Loucy (cell line): ENCODE data around the gene GSE1.

ENCODE experiments used
- H2AFZ ChIP-seq: fragments of 200-600 bp; sonication (generic); 2 replicates; pipeline ENCODE4 v1.6.0; 2016; ENCODE audit warnings: antibody characterized with exemption, mild to moderate bottlenecking, low read length, moderate library complexity
- H3F3A ChIP-seq: fragments of 200-600 bp; 2 replicates; pipeline ENCODE4 v1.6.0; 2016; ENCODE audit warnings: antibody characterized with exemption, low read depth, mild to moderate bottlenecking
- H3K27me3 ChIP-seq: fragments of 200-600 bp; sonication (generic); 2 replicates; pipeline ENCODE4 v1.6.1; 2014; ENCODE audit warnings: low read length, mild to moderate bottlenecking; ENCODE audit not compliant: insufficient read depth, poor library complexity, severe bottlenecking
- H3K36me3 ChIP-seq: fragments of 200-600 bp; sonication (generic); 2 replicates; pipeline ENCODE4 v1.6.1; 2016; ENCODE audit warnings: low read length; ENCODE audit not compliant: insufficient read depth
- H3K4me1 ChIP-seq: fragments of 200-600 bp; sonication (generic); 2 replicates; pipeline ENCODE4 v1.5.1; 2014; ENCODE audit warnings: low read length, mild to moderate bottlenecking; ENCODE audit not compliant: insufficient read depth, poor library complexity, severe bottlenecking
- H3K4me2 ChIP-seq: fragments of 200-600 bp; sonication (generic); 2 replicates; pipeline ENCODE4 v1.6.0; 2014; ENCODE audit warnings: antibody characterized with exemption, low read length, low read depth, mild to moderate bottlenecking; ENCODE audit not compliant: poor library complexity, severe bottlenecking
- H3K4me3 ChIP-seq: fragments of 200-600 bp; sonication (generic); 2 replicates; pipeline ENCODE4 v1.5.1; 2014; ENCODE audit warnings: low read length, mild to moderate bottlenecking, mixed read lengths; ENCODE audit not compliant: poor library complexity, severe bottlenecking
- H3K79me2 ChIP-seq: fragments of 200-600 bp; sonication (generic); 2 replicates; pipeline ENCODE4 v1.6.1; 2014; ENCODE audit warnings: low read length; ENCODE audit not compliant: insufficient read depth
- H3K9ac ChIP-seq: fragments of 200-600 bp; sonication (generic); 2 replicates; pipeline ENCODE4 v1.6.0; 2014; ENCODE audit warnings: mild to moderate bottlenecking, low read depth, low read length, moderate library complexity; ENCODE audit not compliant: poor library complexity, severe bottlenecking
- H3K9me2 ChIP-seq: fragments of 200-600 bp; sonication (generic); replicated peaks from 2 replicates; pipeline ENCODE4 v1.6.1; 2016; ENCODE audit warnings: low read depth, low read length, mixed read lengths
- H3K9me3 ChIP-seq: fragments of 200-600 bp; sonication (generic); 2 replicates; pipeline ENCODE4 v1.6.1; 2014; ENCODE audit warnings: mild to moderate bottlenecking, antibody characterized with exemption, low read length, low read depth; ENCODE audit not compliant: insufficient read depth
- H4K20me1 ChIP-seq: fragments of 200-600 bp; sonication (generic); 2 replicates; pipeline ENCODE4 v1.6.0; 2014; ENCODE audit warnings: antibody characterized with exemption, low read length, mild to moderate bottlenecking; ENCODE audit not compliant: insufficient read depth, poor library complexity, severe bottlenecking
- CTCF ChIP-seq: fragments of 200-600 bp; sonication (generic); conservative IDR thresholded peaks from 2 replicates; pipeline ENCODE4 v1.5.1; 2014; ENCODE audit warnings: mild to moderate bottlenecking, antibody characterized with exemption, low read length
- EZH2phosphoT487 ChIP-seq: fragments of 200-600 bp; IDR thresholded peaks from 2 replicates; pipeline ENCODE4 v1.6.1; 2018; ENCODE audit warnings: antibody characterized with exemption, mild to moderate bottlenecking, moderate library complexity, borderline replicate concordance

GSE1 gene

GRCh38 chr16:85663891-85664321 is 50.8 kb downstream of the GSE1 start:
- no peak overlapping the region for H3K9ac ChIP-seq

GRCh38 chr16:85664580-85665372 is 51.7 kb downstream of the GSE1 start:
- Histone ChIP-seq H3K79me2 (no peaks in the 10 kb centered on the region), H3K9me3 (no peaks in the 10 kb centered on the region), H3K4me3 (no peak overlapping the region), H3K27me3 (no peaks in the 10 kb centered on the region), H3K4me2 (no peak overlapping the region), H4K20me1 (peaks cover 18% of the 10 kb centered on the region), H3K9ac (no peak overlapping the region), H3K36me3 (peaks cover 98% of the 10 kb centered on the region), H3K9me2 (no peaks in the 10 kb centered on the region), H3K4me1 (no peaks in the 10 kb centered on the region), H3F3A (no peaks in the 10 kb centered on the region), H2AFZ (no peak overlapping the region)
- no peak for TF ChIP-seq CTCF
- TF ChIP-seq EZH2phosphoT487, result no peak

More at GRCh38 chr16:85663891-85664321, 50.8 kb downstream of the GSE1 start:
- Histone ChIP-seq H3K4me3 (no peak overlapping the region), H4K20me1 (peaks cover 25% of the 10 kb centered on the region), H3K27me3 (no peaks in the 10 kb centered on the region), H3K79me2 (no peaks in the 10 kb centered on the region), H2AFZ (no peak overlapping the region), H3K36me3 (peaks cover 98% of the 10 kb centered on the region), H3K4me1 (no peaks in the 10 kb centered on the region), H3F3A (no peaks in the 10 kb centered on the region), H3K9me2 (no peaks in the 10 kb centered on the region), H3K4me2 (no peak overlapping the region), H3K9me3 (no peaks in the 10 kb centered on the region)
- TF ChIP-seq CTCF (no peak), EZH2phosphoT487 (no peak)

DNA sequence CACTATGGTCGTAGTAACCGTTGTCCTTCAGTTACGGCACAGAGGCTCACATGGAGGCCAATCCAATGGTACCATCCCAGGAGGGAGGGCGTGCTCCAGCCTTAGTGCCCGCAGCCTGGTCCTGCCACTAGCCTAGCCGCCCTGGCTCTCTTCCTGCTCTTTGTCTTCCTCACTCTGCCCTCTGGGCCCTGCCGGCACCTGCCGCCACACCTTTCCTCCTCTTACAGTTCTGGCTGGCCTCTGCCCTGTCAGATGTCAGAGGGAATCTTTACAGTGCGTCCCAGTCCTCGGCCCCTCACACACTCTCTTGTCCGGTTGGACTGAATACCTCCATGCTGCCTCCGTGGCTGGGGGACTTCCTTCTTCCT is 52.2 kb downstream of the GSE1 start:
- no peak overlapping the region for H2AFZ ChIP-seq
- H4K20me1 ChIP-seq, result peaks cover 15% of the 10 kb centered on the region
- H3K79me2 ChIP-seq, result no peaks in the 10 kb centered on the region
- no peak overlapping the region for H3K9ac ChIP-seq
- no peaks in the 10 kb centered on the region for H3F3A ChIP-seq
- H3K36me3 ChIP-seq, result peaks cover 98% of the 10 kb centered on the region
- no peaks in the 10 kb centered on the region for H3K9me3 ChIP-seq
- H3K4me1 ChIP-seq, result no peaks in the 10 kb centered on the region
- no peak overlapping the region for H3K4me2 ChIP-seq
- TF ChIP-seq EZH2phosphoT487, result no peak
- no peak for TF ChIP-seq CTCF
- no peaks in the 10 kb centered on the region for H3K9me2 ChIP-seq
- no peak overlapping the region for H3K4me3 ChIP-seq
- H3K27me3 ChIP-seq, result no peaks in the 10 kb centered on the region
